Retina (tissue), 1 donor: ENCODE results near the gene CCDC50.

ENCODE experiments used
- DNase-seq: peaks from one replicate; pipeline ENCODE4 v3.0.0-alpha.2; 2016

Gene CCDC50

DNA sequence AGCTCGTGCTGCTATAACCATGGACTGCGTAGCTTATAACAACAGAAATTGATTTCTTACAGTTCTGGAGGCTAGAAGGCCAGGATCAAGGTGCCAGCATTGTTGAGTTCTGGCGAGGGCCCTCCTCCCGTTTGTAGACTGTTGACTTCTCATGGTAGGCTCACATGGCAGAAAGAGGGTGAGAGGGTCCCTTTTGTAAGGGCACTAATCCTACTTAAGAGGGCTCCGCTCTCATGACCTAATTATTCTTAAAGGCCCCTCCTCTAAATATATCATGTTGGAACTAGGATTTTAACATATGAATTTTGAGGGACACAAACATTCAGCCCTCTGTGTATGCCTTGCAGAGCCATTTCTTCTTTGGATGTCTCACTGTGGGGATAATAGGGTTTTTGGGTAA, 103.0 kb downstream of the CCDC50 start:
- DNase-seq, result no peak

DNA sequence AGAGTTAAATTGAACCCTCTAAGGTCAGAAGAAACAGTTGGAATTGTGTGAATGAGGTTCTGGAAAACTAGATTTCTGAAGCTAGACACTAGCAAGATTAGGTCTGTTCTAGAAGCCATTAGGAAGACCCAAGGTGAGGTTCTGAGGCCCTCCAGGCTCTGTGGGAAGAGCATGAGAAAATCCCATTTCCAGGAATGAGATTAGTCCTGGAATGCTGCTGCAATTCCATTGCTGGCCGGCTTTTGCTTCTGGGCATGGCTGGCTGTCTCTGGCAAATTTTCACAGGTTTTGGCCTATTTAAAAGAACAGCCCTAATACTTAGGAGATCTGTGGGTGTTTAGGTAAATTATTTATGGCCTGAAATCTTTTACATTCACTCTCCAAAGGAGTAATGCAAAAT, 104.8 kb downstream of the CCDC50 start:
- no peak for DNase-seq

DNA sequence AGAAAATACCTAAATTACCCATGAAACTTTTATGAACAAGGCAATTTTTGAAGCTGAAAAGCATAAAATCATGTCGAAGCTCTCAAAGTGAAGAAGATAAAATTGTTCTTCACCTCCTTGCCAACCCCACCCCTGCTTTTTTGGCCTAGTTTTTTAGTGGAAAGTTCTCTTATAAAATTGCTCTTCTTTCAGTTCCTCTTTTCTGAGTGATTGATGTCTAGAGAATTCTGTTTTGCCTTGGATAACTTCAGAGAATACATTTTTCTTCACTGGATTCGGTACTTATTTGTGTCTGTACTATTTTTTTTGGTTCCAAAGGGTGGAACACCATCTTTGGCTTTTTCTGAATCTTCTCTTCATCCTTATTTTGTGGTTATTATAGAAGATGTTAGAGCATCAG, 106.8 kb downstream of the CCDC50 start:
- no peak for DNase-seq

DNA sequence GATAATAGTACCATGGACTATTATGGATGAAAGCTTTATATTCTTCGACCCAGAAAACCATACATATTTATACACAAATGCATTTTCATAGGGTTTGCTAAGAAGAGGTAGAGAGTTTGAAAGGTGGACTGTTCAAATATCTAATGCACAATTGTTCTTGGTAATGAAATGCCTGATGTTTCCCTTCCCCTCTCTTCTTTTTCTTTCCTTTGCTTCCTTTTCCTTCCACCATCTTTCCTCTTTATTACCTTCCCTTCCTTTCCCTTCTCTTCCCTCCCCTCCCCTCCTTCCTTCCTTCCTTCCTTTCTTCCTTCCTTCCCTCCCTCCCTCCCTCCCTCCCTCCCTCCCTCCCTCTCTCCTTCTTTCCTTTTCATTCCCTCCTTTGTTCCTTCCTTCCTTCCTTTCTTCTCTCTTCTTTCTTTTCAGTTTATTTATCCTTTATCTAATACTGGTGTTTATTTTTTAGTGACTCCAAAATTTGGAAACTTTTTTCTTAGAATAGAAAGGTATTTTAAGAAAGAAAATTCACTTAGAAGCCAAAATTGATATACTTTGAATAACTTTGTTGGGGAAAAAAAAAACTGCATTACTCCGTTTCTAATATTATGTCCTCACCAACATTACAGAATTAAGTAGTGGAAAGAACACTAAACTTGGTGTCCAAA, 109.1 kb downstream of the CCDC50 start:
- DNase-seq, result no peak

DNA sequence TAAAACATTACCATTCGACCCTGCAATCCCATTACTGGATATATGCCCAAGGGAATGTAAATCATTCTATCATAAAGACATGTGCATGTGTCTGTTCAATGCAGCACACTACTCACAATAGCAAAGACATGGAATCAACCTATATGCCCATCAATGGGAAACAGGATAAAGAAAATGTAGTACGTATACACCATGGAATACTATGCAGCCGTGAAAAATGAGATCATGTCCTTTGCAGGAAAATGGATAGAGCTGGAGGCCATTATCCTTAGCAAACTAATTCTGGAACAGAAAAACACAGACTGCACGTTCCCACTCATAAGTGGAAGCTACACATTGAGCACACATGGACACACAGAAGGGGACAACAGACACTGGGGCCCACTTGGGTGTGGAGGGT, 111.3 kb downstream of the CCDC50 start:
- DNase-seq, result no peak

DNA sequence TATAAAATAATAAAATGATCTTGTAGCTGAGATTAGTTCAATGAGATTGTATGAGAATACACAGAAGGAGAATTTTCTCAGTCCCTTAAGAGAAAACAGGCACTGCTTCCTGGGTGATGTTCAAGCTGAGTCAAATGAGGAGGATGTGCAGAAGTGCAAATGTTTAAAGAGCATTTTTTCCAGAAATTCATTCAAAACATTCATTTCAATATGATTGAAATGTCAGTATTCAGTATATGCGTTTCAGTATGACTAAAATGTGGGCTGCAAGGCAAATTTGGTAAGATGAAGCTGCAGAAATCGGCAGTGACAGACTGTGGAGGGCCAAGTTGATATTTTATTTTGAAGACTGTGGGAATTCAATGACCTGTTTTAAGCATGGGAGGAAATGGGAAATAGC, 112.5 kb downstream of the CCDC50 start:
- DNase-seq, result no peak

DNA sequence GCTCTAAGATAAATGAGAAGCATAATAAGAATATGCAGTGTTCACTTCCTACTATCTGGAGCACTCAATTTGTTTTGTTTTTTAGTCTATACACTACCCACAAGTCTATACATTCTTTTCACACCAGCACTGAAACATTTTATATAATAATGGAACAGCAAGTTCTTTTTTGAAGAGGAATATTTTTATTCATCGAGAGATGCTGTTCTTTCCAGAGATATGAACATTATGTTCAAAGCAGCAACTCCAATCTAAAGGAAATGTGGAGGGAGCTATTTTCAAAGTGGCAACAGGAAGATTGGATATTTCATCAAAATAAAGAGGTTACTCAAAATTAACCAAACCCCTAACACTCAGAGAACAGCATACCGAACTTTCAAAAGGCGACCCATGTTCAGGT, 115.4 kb downstream of the CCDC50 start:
- no peak for DNase-seq
